Cardiac fibroblast (primary cell): ENCODE results near the gene ATP11A.

ENCODE experiments used
- DNase-seq, 2 donors: peaks; one replicate each; pipeline versions ENCODE4 v3.0.0 to v3.0.0-alpha.2; 2010; ENCODE audit warnings: low read depth in 2 of 2
- H3K4me3 ChIP-seq, 2 donors: replicated peaks in 1 of 2; 1 replicate in 1 of 2; 2 replicates in 1 of 2; pipeline ENCODE4 v1.5.1; 2011; ENCODE audit warnings: low read depth in 2 of 2, low read length in 2 of 2, mild to moderate bottlenecking in 2 of 2, moderate library complexity in 1 of 2
- TF ChIP-seq, protein P1 (sequence below): IDR thresholded peaks from one replicate; pipeline ENCODE4 v1.5.1; 2011; ENCODE audit warnings: low read depth, mild to moderate bottlenecking, low read length, inconsistent platforms

Gene ATP11A

DNA sequence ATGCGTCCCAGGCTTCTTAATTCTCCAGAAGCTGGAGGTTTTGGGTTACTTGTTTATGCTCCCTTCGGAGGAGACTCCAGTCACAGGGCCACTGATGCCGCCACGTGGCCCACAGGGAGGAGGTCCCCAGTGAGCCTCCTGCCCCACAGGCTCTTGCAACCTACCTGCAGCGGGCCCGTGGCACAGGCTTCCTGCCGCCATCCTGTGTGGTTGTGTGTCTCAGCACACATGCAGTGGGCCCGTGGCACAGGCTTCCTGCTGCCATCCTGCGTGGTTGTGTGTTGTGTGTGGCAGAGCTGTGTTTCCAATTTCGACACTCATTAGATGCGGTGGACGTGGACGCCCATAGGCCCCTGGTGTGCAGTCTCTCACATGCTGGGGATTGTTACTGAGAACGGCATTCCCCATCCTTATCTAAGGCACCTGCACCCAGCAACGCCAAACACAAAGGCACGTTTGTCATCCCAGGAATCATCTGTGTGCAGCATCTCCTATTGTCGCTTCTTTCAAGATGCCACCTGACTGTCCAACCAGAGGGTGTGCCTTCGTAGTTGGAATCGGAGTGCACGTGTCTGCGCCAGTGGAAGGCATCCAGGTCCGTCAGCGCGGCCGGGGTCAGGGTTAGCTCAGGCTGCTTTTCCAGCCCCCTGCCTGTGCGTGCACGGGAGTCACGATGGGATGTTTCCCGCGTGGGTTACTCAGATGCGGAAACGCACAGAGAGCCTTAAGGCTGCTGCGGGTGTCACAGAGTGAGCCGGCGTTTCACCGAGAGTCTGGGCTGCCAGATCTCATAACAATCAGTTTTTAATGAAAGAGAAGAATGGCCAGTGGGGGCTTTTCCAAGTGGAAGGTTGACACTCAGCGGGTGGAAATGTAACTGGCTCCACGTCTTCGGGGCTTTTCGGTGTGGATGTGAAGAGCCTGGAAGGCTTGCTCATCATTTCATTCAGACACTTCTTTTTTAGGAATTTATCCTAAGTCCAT is 119.8 kb downstream of the ATP11A start:
- TF ChIP-seq, protein P1, sequence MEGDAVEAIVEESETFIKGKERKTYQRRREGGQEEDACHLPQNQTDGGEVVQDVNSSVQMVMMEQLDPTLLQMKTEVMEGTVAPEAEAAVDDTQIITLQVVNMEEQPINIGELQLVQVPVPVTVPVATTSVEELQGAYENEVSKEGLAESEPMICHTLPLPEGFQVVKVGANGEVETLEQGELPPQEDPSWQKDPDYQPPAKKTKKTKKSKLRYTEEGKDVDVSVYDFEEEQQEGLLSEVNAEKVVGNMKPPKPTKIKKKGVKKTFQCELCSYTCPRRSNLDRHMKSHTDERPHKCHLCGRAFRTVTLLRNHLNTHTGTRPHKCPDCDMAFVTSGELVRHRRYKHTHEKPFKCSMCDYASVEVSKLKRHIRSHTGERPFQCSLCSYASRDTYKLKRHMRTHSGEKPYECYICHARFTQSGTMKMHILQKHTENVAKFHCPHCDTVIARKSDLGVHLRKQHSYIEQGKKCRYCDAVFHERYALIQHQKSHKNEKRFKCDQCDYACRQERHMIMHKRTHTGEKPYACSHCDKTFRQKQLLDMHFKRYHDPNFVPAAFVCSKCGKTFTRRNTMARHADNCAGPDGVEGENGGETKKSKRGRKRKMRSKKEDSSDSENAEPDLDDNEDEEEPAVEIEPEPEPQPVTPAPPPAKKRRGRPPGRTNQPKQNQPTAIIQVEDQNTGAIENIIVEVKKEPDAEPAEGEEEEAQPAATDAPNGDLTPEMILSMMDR: no peak
- DNase-seq: no peak
- no peak overlapping the region for H3K4me3 ChIP-seq

DNA sequence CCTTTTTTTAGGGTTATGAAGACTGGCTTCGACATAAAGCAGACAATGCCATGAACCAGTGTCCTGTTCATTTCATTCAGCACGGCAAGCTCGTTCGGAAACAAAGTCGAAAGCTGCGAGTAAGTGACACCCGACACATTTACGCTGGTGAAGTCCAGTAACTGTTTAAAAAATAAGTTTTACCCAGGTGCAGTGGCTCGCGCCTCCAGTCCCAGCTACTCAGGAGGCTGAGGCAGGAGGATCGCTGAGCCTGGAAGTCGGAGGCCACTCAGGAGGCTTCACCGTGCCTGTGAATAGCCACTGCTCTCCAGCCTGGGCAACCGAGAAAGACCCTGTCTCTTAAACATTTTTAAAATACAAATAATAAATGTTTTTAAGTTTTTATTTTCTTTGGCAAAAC is 120.8 kb downstream of the ATP11A start:
- no peak overlapping the region for H3K4me3 ChIP-seq
- DNase-seq: no peak
- TF ChIP-seq, protein P1: no peak

DNA sequence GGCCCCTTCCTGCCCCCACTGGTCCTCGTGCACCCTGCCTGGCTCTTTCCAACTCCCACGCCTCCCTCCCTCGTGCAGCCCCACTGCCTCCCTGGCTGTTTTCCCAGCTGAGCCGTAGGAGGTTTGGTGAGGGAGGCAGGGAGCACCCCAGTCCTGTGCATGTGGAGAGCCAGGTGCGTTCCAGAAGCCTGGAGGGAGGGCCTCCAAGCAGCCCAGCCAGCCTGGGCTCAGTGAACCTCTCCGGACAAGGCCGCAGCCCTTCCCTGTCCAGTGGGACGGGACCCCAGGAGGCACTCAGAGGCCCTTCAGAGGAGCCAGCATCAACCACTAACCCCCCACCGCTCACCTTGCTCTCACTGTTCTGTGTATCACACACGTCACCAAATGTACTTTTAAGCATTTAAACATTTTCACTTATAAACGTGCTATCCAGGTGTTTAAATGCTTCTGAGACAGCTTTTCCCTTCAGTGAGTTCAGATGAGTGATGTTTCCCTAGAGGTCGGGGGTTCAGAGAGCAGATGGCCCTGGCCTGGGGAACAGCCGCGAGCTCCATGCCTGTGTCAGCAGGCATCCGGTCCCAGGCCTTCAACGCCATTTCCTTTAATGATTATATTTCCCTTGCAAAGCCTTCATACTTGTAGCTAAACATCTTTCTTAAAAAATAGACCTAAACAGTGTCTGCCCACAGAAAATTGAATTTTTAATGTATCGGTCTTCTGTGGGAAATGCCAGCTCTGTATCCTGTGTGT is 122.6 kb downstream of the ATP11A start:
- peak in 1 of 2 donors; percentile 12 for DNase-seq
- TF ChIP-seq, protein P1: no peak
- H3K4me3 ChIP-seq: no peak overlapping the region

DNA sequence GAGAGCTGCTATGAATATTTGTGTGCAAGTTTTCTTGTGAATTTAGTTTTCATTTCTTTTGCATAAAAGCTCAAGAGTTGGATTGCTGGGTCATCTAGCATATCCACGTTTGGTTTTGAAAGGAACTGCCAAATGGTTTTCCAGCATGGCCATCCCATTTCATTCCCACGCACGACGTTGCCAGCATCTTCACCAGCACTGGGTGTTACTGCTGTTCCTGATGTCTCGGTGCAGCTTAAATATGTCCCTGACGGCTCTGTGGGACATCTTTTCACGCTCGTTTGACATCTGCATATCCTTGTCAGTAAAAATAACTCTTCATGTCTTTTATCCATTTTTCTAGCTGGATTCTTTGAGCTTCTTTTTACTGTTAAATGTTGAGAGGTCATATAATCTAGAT is 123.7 kb downstream of the ATP11A start:
- no peak for DNase-seq
- TF ChIP-seq, protein P1: no peak
- H3K4me3 ChIP-seq: no peak overlapping the region

DNA sequence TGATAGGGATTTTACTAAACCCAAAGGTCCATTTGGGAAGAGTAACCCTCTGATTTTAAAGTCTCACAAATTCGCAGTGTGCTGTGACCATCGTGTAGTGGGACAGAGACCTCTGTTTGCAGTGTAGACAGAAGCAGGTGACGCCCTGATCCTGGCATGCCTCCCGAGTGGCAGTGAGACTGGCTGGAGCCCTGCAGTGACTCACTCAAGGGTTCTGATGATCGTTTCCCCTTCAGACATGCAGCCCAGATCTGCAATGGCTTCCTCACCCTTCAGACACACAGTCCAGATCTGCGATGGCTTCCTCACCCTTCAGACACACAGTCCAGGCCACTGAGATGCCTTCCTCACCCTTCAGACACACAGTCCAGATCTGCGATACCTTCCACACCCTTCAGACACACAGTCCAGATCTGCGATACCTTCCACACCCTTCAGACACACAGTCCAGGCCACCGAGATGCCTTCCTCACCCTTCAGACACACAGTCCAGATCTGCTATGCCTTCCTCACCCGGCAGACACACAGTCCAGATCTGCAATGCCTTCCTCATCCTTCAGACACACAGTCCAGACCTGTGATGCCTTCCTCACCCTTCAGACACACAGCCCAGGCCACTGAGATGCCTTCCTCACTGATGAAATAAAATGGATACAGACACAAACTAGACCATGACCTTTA is 125.2 kb downstream of the ATP11A start:
- peak in 1 of 2 donors; percentile 22 for DNase-seq
- H3K4me3 ChIP-seq: no peak overlapping the region
- TF ChIP-seq, protein P1: no peak

DNA sequence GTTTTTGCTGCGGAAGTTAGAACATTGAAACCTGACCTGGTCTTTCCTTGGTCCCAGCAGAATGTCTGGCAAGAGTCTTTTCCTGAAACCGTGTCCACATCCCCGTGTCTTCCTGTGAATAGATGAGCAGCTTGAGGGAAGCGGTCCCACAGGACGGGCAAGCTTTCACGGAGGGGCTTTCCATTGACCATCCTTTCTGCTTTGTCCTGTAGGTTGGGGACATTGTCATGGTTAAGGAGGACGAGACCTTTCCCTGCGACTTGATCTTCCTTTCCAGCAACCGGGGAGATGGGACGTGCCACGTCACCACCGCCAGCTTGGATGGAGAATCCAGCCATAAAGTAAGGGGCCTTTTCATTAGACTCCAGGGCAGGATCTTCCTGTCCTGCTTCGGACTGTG is 126.0 kb downstream of the ATP11A start:
- no peak for DNase-seq
- H3K4me3 ChIP-seq: no peak overlapping the region
- TF ChIP-seq, protein P1: no peak
